Measurements from ENCODE around the gene HOXD1. TPM values are rescaled to one million over a fixed set of nuclear protein-coding genes. Genes with fewer than 3 reads are reported as not detected.
A peak's percentile ranks its signal among the peaks of the same experiment; 100 is the strongest.

Gene HOXD1
- polyA plus RNA-seq, 1 donor: 2.6 TPM

DNA sequence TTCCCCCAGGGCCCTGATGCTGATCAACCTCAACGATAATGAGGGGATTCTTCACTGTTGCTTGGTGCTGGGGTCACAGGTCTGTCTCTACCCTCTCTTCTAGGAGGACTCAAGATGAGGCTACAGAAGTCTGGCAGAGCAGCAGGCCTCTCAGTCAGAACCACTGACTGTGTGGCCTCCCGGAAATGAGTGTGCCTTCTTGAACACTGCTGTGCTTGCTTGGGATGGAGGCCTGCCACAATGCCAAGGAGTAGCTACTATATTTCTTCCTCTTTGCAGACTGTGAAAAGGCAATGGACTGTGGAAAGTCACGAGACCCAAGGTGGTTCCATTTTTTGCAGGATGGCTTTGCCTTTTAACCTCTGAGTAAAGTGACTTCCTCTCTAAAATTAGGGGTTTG, 5.8 kb upstream of the HOXD1 start:
- DNase-seq (ENCODE audit: low read depth): no peak

- DNase-seq (ENCODE audit: low read depth): no peak
Measured at GRCh38 chr2:176184749-176185148, 3.7 kb upstream of the HOXD1 start.

GRCh38 chr2:176186024-176186423, 2.4 kb upstream of the HOXD1 start:
- DNase-seq (ENCODE audit: low read depth): no peak

GRCh38 chr2:176187200-176187898, 1.1 kb upstream of the HOXD1 start:
- no peak for DNase-seq (ENCODE audit: low read depth)

DNA sequence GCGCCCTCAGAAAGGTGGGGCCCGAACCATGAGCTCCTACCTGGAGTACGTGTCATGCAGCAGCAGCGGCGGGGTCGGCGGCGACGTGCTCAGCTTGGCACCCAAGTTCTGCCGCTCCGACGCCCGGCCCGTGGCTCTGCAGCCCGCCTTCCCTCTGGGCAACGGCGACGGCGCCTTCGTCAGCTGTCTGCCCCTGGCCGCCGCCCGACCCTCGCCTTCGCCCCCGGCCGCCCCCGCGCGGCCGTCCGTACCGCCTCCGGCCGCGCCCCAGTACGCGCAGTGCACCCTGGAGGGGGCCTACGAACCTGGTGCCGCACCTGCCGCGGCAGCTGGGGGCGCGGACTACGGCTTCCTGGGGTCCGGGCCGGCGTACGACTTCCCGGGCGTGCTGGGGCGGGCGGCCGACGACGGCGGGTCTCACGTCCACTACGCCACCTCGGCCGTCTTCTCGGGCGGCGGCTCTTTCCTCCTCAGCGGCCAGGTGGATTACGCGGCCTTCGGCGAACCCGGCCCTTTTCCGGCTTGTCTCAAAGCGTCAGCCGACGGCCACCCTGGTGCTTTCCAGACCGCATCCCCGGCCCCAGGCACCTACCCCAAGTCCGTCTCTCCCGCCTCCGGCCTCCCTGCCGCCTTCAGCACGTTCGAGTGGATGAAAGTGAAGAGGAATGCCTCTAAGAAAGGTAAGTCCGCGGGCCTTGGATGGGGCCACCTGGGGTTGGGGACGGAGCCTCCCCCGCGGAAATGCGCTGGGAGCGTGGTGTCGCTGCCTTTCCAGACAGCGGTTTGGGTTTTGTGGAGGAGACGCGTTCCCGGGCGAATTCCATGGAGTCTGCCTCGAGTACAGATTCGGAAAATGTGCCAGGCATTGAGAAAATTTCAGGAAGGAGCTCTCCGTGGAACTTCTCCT, 559 bp downstream of the HOXD1 start:
- DNase-seq (ENCODE audit: low read depth): no peak

GRCh38 chr2:176189681-176190641, 1.5 kb downstream of the HOXD1 start:
- no peak for DNase-seq (ENCODE audit: low read depth)

DNA sequence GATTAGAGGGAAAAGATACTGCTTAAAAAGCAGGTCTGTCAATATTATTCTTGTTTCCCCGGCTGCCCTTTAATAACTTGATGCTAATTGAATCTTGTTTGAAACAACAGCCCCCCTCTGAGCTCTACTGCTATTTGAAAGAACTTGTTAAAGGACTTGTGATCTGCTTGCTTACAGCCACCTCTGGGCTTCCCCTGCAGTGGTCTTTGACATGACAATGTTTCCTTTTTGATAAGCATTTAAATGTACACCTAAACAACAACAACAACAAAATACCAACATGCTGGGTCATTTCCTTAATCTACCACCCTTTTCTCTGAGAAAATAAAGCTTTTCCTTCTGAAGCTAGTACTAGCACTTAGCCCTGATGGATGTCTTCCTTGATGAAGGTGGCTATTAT, 3.9 kb downstream of the HOXD1 start:
- no peak for DNase-seq (ENCODE audit: low read depth)

DNA sequence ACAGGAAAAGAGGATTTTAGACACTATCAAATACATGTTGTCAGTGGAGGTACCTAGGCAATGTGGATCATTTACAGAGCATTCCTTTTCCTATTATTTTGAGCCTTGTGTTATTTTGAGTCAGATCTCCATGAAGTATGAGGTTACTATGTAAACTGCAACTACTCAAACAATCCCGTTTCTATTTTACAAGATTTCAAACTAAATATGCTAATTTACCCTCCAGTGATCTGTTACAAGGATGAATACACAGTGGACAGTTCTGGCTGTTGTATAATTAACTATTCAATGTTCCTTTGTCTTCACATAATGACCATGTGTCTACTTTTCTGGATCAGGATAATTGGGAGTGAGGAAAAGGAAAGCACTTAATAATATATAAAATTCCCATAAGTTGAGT, 4.6 kb downstream of the HOXD1 start:
- no peak for DNase-seq (ENCODE audit: low read depth)

- DNase-seq (ENCODE audit: low read depth): no peak
Measured at GRCh38 chr2:176199902-176200301, 11.4 kb downstream of the HOXD1 start.

GRCh38 chr2:176200971-176201370, 12.5 kb downstream of the HOXD1 start:
- no peak for DNase-seq (ENCODE audit: low read depth)

DNA sequence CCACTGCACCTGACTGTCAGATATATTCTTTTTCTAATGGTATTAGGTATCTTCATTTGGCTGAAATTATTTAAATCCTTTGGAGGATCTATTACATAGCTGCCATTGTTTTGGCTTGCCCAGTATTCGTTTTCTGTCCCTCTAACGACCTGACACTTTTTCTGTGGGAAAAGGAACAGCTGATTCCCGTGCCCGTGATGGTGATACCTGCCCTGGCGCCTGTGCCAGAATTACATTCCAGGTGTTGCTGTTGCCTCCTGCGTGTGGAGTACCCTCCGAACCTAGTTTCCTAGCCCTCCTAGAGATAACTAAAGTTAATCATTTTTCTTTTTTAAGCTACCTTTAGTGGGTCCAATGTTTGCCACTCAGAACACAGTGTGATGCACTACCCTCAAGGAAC, 14.0 kb downstream of the HOXD1 start:
- no peak for DNase-seq (ENCODE audit: low read depth)

- no peak for DNase-seq (ENCODE audit: low read depth)
Measured at GRCh38 chr2:176205126-176205525, 16.7 kb downstream of the HOXD1 start.

GRCh38 chr2:176206136-176206535, 17.7 kb downstream of the HOXD1 start:
- no peak for DNase-seq (ENCODE audit: low read depth)

DNA sequence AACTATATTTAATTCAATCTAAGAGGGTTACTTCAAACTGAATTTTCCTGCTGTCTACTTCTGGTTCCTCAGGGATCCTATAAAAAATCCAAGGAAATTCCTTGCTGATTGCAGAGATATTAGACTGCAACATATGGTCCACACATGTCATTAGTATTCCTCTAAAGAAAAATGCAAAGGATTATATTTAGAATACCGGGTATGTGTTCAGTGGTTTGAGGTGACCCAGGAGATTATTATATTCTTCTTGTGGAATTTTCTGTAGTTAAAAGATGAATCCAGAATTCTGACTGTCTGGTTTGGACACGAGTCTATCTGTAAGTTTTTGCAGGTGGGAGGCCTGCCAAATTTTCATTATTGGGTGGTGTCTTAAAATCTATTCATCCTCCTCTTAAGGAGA, 18.2 kb downstream of the HOXD1 start:
- DNase-seq (ENCODE audit: low read depth): peak; percentile 38

- DNase-seq (ENCODE audit: low read depth): no peak
Measured at GRCh38 chr2:176211110-176211509, 22.6 kb downstream of the HOXD1 start.

DNA sequence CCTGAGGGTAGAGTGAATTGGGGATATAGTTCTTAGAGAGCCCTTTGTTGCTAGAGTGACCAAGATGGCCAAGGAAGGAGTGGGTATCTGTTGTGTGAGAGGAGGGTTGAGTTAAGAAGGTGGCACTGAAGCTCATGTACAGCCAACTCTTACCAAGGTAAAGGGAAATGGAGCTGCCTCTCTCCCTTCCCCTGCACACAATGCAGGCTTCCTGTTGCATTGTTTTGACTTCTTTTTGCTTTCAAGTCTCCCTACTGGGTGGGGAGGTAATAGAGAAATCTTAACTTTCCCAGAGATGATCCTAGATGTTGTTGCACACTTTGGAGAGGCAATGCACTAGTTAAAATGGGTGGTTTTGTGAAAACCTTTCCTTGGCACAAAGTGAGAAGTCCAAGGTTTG, 23.8 kb downstream of the HOXD1 start:
- DNase-seq (ENCODE audit: low read depth): no peak

GRCh38 chr2:176213406-176213805, 24.9 kb downstream of the HOXD1 start:
- no peak for DNase-seq (ENCODE audit: low read depth)

- DNase-seq (ENCODE audit: low read depth): no peak
Measured at GRCh38 chr2:176227874-176228273, 39.4 kb downstream of the HOXD1 start.

- DNase-seq (ENCODE audit: low read depth): no peak
Measured at GRCh38 chr2:176234156-176234555, 45.7 kb downstream of the HOXD1 start.

DNA sequence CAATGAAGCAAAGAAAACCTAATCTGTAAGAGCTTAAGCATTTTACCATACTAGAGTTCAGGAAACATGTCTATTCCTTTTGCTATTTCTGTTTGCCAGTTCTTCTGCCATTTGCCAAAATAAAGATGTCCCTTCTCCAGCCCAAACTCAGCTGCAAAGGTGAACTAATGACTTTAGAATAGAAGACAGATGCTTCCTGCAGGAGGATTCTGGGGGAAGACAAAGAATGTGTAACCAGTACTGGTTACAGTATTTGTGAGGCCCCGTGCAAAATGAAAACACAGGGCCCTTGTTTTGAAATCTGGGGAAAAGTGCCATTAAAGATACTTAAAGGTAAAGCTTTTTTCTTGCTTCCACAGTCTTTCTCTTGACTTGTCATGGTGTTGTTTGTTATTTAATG, 46.5 kb downstream of the HOXD1 start:
- no peak for DNase-seq (ENCODE audit: low read depth)

DNA sequence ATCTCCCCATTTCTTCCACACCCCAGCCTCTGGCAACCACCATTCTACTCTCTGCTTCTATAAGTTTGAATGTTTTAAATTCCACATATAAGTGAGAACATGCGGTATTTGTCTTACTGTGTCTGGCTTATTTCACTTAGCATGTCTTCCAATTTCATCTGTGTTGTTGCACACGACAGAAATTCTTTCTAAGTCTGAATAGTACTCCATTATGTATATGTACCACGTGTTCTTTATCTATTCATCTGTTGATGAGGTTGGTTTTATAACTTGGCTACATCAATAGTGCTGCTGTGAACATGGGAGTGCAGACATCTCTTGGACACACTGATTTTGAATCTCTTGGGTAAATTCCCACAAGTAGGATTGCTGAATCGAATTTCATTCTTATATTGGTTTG, 49.0 kb downstream of the HOXD1 start:
- DNase-seq (ENCODE audit: low read depth): no peak

DNA sequence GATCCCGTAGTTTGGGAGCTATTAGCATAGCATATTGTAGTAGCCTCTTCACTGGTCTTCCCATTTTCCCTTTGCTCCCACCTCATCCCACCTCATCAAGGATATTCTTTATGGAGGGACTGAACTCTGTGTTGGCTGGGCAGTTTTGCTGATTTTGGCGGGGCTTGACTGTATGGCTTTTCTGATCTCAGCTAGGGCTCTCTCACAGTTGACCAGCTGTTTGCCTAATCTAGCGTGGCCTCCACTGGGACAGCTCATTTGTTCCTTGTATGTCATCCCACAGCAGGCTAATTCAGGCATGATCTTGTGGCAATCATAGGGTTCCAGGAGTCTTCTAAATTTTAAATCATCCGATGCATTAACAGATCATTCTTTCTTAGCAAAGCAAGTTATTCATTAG, 50.6 kb downstream of the HOXD1 start:
- DNase-seq (ENCODE audit: low read depth): no peak

Data from forelimb muscle (tissue), 1 donor.